HG03432 (cell line): ENCODE measurements around the gene ZNF488.
"Not testable (repeated sequence)": the region's sequence is repeated elsewhere in the genome, so short reads cannot be mapped to it uniquely, and the experiment has no call there.

Experiments
- ATAC-seq: cut with Tn5 transposase; IDR thresholded peaks from one replicate; pipeline ENCODE4 v1.9.1; 2021; ENCODE audit warnings: mild to moderate bottlenecking, moderate library complexity; ENCODE audit not compliant: unreplicated experiment

Gene ZNF488

DNA sequence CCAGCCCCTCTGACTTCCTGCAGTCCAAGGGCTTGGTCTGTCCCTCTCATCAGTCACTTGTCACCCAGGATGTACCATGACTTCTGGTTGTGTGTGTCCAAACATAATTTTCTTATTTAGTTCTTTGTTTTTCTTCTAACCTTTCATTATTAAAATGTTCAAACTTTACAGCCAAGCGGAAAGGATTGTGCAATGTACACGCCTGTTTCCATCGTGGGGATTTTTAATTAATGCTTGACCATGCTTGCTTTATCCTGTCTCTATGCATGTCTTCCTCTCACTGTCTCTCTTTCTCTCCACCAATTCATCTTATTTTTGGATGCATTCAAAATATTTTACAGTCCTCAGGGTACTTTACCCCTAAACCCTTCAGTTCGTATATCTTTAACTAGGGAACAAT lies 26.2 kb upstream of the ZNF488 start:
- ATAC-seq = no peak

DNA sequence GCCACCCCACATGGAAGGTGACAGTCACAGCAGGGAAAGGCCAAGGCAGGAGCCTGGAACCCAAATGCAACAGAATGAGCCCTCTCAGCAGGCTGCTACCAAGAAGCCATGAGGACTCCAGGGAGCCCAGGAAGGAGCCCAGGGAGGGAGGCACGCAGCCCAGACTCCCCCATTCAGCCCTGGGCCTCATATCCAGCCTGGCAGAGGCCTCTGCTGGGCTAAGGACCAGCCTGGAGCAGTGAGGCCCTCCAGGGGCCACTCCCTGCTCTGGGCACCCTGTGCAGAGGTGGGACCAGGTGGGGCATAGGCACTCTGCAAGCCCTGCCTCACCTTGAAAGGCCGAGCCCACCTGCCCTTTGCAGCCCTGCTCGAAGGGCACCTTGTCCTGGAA lies 25.8 kb upstream of the ZNF488 start:
- ATAC-seq = no peak

- ATAC-seq = no peak
These were observed 25.2 kb upstream of the ZNF488 start for GRCh38 chr10:47409171-47409865.

DNA sequence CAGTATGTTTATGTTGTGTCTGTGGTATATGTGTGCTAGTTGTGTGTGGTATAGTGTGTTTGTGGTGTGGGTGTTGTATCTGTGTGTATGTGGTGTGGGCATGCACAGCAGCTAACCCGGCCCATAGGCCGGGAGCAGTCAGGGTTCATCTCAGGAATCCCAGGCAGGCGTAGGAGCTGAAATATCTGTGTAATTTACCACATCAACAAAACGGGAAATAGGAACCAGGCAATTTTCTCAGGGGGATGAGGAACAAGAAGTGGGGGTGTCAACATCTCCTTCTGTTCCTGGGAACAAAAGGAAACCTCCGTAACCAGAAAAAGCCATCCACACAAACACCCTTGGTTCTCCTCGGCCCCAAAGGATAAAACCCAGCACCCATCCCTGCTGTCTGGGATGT lies 24.5 kb upstream of the ZNF488 start:
- ATAC-seq = no peak

DNA sequence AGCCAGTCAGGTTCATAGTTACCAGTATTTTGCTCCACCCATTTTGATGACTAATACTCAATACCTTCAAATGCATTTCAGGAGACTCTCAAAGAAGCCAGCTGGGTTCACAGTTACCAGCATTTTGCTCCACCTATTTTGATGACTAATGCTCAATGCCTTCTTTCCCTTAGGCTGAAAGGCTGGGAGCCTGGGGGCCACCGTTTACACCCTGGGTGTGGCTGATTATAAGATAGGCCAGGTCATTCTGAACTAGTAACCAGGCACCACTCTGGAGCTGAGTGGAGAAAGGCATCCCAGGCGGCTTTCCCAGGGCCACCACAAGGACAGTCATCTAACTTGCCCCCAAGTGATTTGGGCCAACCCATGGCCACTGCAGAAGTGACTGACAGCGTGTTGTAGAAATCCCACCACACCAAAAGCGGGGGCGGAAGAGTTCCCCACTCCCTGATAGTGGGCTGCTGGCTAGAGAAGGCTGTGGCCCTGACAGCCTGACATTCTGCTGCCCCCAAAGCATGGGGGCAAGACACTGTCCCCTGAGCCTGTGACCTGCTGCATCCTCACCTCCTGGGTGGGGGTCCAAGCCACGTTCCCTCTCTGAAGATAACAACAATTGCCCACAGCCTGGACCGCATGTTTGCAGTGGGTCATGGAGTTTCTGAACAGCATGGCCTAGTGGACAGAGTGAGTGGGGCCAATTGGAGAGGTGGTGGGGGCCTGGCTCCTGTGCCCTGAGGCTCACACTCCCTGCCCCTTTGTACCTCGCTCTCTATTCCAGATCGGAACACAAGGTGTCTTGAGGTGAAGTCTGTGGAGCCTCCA lies 23.0 kb upstream of the ZNF488 start:
- ATAC-seq = no peak

- no peak for ATAC-seq
These were observed 22.4 kb upstream of the ZNF488 start for GRCh38 chr10:47406548-47406869.

DNA sequence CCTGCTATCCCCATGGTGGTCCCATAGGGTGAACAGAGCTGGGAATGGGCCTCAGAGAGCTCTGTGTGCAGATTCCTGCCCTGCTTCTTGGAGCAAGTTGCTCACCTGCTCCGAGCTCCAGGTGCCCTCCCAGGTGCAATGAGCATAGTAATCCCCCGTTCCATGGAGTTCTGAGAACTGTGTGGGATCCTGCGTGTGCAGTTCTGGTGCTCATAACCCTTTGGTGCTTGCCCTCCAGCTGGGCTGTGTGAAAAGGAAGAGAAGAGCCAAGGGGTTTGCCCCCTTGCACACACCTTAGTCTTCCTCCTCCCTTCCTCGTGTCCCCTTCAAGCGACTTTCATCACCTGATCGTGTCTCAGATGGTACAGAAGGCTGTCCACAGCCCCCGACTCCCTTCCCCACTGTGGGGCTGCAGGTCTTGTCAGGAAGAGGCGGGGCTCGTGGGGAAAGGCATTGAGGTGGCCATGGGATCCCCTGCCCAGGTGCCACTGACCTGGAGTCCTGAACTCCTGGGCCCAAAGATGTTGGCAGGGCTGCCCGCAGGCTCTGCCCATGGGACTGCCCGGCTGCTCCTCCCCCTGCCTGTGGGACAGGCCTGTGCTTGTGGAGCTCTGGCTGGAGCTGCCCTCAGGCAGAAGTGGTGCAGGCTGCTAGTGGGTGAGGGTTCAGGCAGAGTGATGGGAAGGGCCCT lies 21.9 kb upstream of the ZNF488 start:
- no peak for ATAC-seq

GRCh38 chr10:47404937-47405336 lies 20.8 kb upstream of the ZNF488 start:
- ATAC-seq = no peak

DNA sequence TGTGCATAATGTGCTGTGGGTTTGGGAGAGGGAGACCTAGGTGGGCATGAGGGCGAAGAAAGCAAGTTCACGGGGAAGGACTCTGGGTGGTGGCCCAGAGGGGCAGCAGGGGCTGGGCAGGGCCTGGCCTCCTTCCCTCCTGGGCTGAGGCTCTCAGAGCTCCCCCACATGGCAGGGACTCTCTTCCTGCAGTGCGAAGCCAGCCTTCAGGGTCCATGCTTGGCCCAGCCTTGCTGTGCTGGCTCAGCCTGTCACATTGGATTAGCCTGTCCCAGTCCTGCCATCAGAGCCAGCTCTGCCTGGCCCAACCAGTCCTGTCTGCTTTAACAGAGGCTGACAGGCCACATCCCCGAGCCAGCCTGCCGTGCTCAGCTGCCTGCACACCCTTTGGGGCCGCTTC lies 20.4 kb upstream of the ZNF488 start:
- no peak for ATAC-seq

DNA sequence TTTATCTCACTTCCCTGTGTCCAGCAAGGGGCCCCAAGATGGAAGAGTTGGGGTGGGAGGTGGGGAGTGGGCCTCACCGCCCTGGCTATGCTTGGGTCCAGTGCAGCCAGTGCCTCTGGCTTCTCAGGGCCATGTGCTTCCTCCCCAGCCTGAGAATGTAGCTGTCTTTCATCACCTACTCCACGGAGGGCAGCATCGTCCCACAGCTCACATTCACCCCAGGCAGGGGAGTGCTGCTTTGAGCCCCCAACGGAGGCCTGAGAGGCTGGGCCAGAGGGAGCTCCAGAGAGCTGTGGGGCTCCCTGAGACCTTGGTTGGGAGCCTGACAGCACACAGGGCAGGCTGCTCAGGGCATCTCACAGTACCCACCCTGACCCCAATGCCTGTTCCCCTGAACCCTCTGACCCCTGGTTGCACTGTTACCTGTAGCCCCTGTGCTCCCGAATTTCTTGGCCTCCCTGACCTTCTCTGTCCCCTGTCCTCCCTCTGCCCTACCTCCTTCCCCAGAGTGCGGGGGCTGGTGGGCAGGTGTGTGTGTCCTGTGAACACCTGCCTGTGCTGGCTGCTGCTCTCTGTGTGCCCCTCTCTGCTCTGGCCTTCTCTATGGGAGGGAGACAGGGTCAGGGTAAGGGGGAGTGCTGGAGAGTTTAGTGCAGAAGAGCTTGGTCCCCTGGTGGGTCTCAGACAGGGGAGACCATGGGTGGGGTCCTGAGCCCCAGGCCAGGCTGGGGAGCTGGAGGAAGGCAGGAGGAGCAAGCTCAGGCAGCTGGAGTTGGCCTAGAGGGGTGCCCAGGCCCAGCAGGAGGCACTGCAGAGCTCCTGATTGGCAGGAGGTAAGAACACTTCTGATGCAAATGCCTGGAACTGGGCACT lies 19.6 kb upstream of the ZNF488 start:
- ATAC-seq = no peak

GRCh38 chr10:47402641-47403301 lies 18.7 kb upstream of the ZNF488 start:
- no peak for ATAC-seq

- no peak for ATAC-seq
These were observed 18.0 kb upstream of the ZNF488 start for GRCh38 chr10:47401874-47402640.

DNA sequence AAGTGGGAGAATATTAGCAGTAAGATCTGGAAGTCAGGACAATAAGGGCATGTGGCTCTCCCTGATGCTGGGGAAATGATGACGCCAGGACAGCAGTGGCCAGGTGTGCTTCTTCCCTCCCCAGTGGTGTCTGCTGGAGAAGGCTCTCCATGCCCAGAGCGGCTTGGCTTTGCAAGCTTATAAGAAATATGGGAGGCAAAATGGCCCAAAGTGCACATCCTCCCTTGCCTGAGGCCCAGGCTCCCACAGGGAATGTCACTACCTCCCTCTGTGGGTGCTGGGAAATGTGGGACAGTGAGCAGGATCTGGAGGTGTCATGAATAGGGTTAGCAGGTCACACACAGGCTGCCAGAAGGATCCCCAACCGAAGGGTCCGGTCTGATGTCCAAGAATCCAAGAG lies 17.1 kb upstream of the ZNF488 start:
- ATAC-seq = no peak

- no peak for ATAC-seq
These were observed 16.7 kb upstream of the ZNF488 start for GRCh38 chr10:47400786-47401185.

DNA sequence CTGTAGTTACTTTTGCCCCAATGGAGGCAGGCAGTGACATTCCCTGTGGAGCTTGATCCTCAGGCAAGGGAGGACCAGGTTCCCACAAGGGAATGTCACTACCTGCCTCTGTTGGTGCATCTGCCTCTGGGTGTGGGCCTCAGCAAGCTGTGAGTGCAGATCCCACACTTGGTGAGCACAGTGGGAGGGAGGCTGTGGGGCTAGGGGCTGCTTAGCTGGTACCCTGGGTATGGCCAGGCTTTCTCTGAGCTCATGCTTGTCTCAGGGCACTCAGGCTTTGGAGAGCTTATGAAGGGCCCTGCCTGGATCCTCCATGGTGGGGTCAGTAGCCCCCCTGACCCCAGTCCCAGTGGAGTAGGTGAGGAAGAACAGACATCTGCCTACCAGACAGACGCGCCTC lies 16.2 kb upstream of the ZNF488 start:
- ATAC-seq = no peak

DNA sequence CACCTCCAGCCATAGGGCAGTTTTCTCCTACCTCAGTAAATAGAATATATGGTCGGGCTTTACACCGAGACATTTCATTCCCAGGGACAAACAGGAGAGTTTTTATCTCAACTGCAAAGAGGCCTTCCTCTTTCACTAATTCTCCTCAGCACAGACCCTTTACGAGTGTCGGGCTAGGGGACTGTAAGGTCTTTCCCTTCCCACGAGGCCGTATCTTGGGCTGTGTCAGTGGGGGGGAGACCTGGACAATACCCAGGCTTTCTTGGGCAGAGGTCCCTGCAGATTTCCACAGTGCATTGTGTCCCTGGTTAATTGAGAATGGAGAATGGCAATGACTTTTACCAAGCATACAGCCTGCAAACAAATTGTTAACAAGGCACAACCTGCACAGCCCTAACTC lies 13.2 kb upstream of the ZNF488 start:
- no peak for ATAC-seq

GRCh38 chr10:47396311-47396717 lies 12.2 kb upstream of the ZNF488 start:
- ATAC-seq = no peak

DNA sequence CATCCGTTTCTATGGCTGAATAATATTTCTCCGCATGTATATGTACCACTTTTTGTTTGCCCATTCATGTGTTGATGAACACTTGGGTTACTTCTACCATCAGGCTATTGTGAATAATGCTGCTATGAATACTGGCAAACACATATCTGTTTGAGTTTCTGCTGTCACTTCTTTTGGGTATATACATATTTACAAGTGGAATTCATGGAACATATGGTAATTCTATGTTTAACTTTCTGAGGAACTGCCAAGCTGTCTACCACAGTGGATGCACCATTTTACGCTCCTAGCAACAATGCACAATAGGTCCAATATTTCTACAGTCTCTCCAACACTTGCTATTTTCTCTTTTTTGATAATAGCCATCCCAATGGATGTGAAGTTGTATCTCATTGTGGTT lies 5.5 kb upstream of the ZNF488 start:
- no peak for ATAC-seq

- no peak for ATAC-seq
These were observed 4.8 kb upstream of the ZNF488 start for GRCh38 chr10:47388879-47389278.

- not testable (repeated sequence) for ATAC-seq
These were observed 2.0 kb upstream of the ZNF488 start for GRCh38 chr10:47386104-47386503.
